Hepatocyte (in vitro differentiated cells): ENCODE results near the gene UBN2. TPM values are rescaled to one million over a fixed set of nuclear protein-coding genes. Genes with fewer than 3 reads are reported as not detected.
A peak's percentile ranks its signal among the peaks of the same experiment; 100 is the strongest.

Source experiments
- DNase-seq: peaks from one replicate; pipeline ENCODE4 v3.0.0-alpha.2; 2016; ENCODE audit warnings: low spot score
- H2AFZ ChIP-seq: fragments of 200-600 bp; sonication (generic); 2 replicates; pipeline ENCODE4 v1.6.0; 2016; ENCODE audit warnings: antibody characterized with exemption, mild to moderate bottlenecking
- H3K27ac ChIP-seq: fragments of 200-600 bp; sonication (generic); 2 replicates; pipeline ENCODE4 v1.5.1; 2016; ENCODE audit warnings: mild to moderate bottlenecking
- H3K27me3 ChIP-seq: fragments of 200-600 bp; sonication (generic); 2 replicates; pipeline ENCODE4 v1.6.1; 2016
- H3K36me3 ChIP-seq: fragments of 200-600 bp; sonication (generic); replicated peaks from 2 replicates; pipeline ENCODE4 v1.5.1; 2016; ENCODE audit warnings: low read depth; ENCODE audit not compliant: insufficient read depth
- H3K4me1 ChIP-seq: fragments of 200-600 bp; sonication (generic); 2 replicates; pipeline ENCODE4 v1.5.1; 2016; ENCODE audit warnings: mild to moderate bottlenecking, moderate library complexity; ENCODE audit not compliant: insufficient read depth
- H3K4me2 ChIP-seq: fragments of 200-600 bp; sonication (generic); 2 replicates; pipeline ENCODE4 v1.6.0; 2016
- H3K4me3 ChIP-seq: fragments of 200-600 bp; sonication (generic); 2 replicates; pipeline ENCODE4 v1.5.1; 2016; ENCODE audit warnings: mild to moderate bottlenecking
- H3K79me2 ChIP-seq: fragments of 200-600 bp; sonication (generic); 2 replicates; pipeline ENCODE4 v1.6.0; 2017; ENCODE audit warnings: mild to moderate bottlenecking
- H3K9me2 ChIP-seq: fragments of 200-600 bp; sonication (generic); replicated peaks from 2 replicates; pipeline ENCODE4 v1.6.0; 2017; ENCODE audit warnings: mild to moderate bottlenecking; ENCODE audit not compliant: insufficient read depth
- H3K9me3 ChIP-seq: fragments of 200-600 bp; sonication (generic); 2 replicates; pipeline ENCODE4 v1.5.1; 2016; ENCODE audit warnings: low read depth, mild to moderate bottlenecking
- H4K20me1 ChIP-seq: fragments of 200-600 bp; sonication (generic); 2 replicates; pipeline ENCODE4 v1.6.0; 2016; ENCODE audit warnings: mild to moderate bottlenecking; ENCODE audit not compliant: insufficient read depth, poor library complexity, severe bottlenecking
- EZH2 ChIP-seq: fragments of 200-600 bp; sonication (generic); IDR thresholded peaks from 2 replicates; pipeline ENCODE4 v1.6.1; 2016; ENCODE audit warnings: antibody characterized with exemption, mild to moderate bottlenecking, borderline replicate concordance
- EZH2phosphoT487 ChIP-seq: fragments of 200-600 bp; sonication (generic); IDR thresholded peaks from one replicate; pipeline ENCODE4 v1.6.1; 2018; ENCODE audit warnings: antibody characterized with exemption, mild to moderate bottlenecking, low read depth, moderate library complexity; ENCODE audit not compliant: unreplicated experiment, severe bottlenecking
- WGBS: methylation state at CpG from one replicate; pipeline ENCODE4 v1.1.6; 2016; ENCODE audit warnings: low lambda C conversion rate; ENCODE audit errors: missing lambda C conversion rate; 5-methylcytosine and 5-hydroxymethylcytosine counted together
- polyA plus RNA-seq: library from polyadenylated mRNA; unstranded; fragments of >200 nt; fragmentation: Nextera tagmentation; extraction: Ambion mirVana; gene quantifications from 2 replicates; pipeline ENCODE4 v1.2.1, GENCODE V29; 2016
- total RNA-seq: library from RNA; depleted of rRNA; stranded (reverse); fragments of >200 nt; gene quantifications from 2 replicates; pipeline ENCODE4 v1.2.3, GENCODE V29; 2014
- TF ChIP-seq, protein P1 (sequence below): fragments of 200-600 bp; sonication (generic); IDR thresholded peaks from 2 replicates; pipeline ENCODE4 v1.5.1; 2016; ENCODE audit warnings: antibody characterized with exemption, mild to moderate bottlenecking; ENCODE audit not compliant: poor library complexity

The UBN2 gene
- total and polyA plus RNA-seq, 2 experiments from 2014 or later = 4.5 to 12.9 TPM

- Histone ChIP-seq H3K79me2 (no peaks in the 10 kb centered on the region), H3K27me3 (no peaks in the 10 kb centered on the region), H3K9me2 (no peaks in the 10 kb centered on the region), H3K4me3 (no peak overlapping the region), H3K4me2 (no peak overlapping the region), H3K4me1 (no peaks in the 10 kb centered on the region), H3K9me3 (no peaks in the 10 kb centered on the region), H3K36me3 (no peaks in the 10 kb centered on the region), H2AFZ (no peak overlapping the region), H4K20me1 (no peaks in the 10 kb centered on the region), H3K27ac (no peak overlapping the region)
- DNase-seq = no peak
- TF ChIP-seq, protein P1, sequence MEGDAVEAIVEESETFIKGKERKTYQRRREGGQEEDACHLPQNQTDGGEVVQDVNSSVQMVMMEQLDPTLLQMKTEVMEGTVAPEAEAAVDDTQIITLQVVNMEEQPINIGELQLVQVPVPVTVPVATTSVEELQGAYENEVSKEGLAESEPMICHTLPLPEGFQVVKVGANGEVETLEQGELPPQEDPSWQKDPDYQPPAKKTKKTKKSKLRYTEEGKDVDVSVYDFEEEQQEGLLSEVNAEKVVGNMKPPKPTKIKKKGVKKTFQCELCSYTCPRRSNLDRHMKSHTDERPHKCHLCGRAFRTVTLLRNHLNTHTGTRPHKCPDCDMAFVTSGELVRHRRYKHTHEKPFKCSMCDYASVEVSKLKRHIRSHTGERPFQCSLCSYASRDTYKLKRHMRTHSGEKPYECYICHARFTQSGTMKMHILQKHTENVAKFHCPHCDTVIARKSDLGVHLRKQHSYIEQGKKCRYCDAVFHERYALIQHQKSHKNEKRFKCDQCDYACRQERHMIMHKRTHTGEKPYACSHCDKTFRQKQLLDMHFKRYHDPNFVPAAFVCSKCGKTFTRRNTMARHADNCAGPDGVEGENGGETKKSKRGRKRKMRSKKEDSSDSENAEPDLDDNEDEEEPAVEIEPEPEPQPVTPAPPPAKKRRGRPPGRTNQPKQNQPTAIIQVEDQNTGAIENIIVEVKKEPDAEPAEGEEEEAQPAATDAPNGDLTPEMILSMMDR = no peak
- TF ChIP-seq EZH2 (no peak), EZH2phosphoT487 (no peak)
- WGBS = 92% methylated on average over 4 of the region's 4 CpGs
Observed at GRCh38 chr7:139334399-139335150, 103.5 kb downstream of the UBN2 start.

GRCh38 chr7:139339025-139339424 is 108.0 kb downstream of the UBN2 start:
- WGBS = 88% methylated on average over 2 of the region's 2 CpGs
- H3K79me2 ChIP-seq = peaks cover 21% of the 10 kb centered on the region
- H3K27me3 ChIP-seq = no peaks in the 10 kb centered on the region
- H3K4me3 ChIP-seq = no peak overlapping the region
- H3K4me1 ChIP-seq = no peaks in the 10 kb centered on the region
- no peak overlapping the region for H3K4me2 ChIP-seq
- no peak overlapping the region for H2AFZ ChIP-seq
- no peaks in the 10 kb centered on the region for H3K9me2 ChIP-seq
- DNase-seq = no peak
- H3K9me3 ChIP-seq = no peaks in the 10 kb centered on the region
- H4K20me1 ChIP-seq = no peaks in the 10 kb centered on the region
- H3K36me3 ChIP-seq = no peaks in the 10 kb centered on the region
- TF ChIP-seq EZH2phosphoT487 (no peak), EZH2 (no peak)
- TF ChIP-seq, protein P1 = no peak
- no peak overlapping the region for H3K27ac ChIP-seq

DNA sequence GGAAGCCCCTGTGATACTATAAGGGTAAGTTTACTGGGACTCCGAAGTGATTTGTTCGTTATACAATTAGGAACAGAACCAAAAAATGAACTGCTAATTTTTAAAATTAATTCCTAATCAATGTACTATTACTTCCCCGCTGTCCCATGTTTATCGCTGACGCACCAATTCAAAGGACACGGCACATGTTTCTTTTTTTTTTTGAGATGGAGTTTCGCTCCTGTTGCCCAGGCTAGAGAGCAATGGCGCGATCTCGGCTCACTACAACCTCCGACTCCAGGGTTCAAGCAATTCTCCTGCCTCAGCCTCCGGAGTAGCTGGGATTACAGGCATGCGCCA is 108.6 kb downstream of the UBN2 start:
- DNase-seq = no peak
- H4K20me1 ChIP-seq = no peaks in the 10 kb centered on the region
- H3K27ac ChIP-seq = peak overlapping the region; percentile 100
- H3K36me3 ChIP-seq = no peaks in the 10 kb centered on the region
- no peaks in the 10 kb centered on the region for H3K27me3 ChIP-seq
- no peaks in the 10 kb centered on the region for H3K9me2 ChIP-seq
- peak overlapping the region; percentile 94 for H2AFZ ChIP-seq
- H3K4me3 ChIP-seq = peak overlapping the region; percentile 9
- H3K79me2 ChIP-seq = peaks cover 25% of the 10 kb centered on the region
- peak overlapping the region; percentile 68 for H3K4me2 ChIP-seq
- 96% methylated on average over 13 of the region's 13 CpGs for WGBS
- TF ChIP-seq EZH2phosphoT487 (no peak), EZH2 (no peak)
- TF ChIP-seq, protein P1 = no peak
- no peaks in the 10 kb centered on the region for H3K9me3 ChIP-seq
- H3K4me1 ChIP-seq = no peaks in the 10 kb centered on the region
